GM19099 (cell line): Measurements from ENCODE around the gene PPCS.

ENCODE experiments used
- POLR2A ChIP-seq: IDR thresholded peaks from 3 replicates; pipeline ENCODE4 v1.6.1; 2011; ENCODE audit warnings: low read depth; ENCODE audit not compliant: insufficient read length; ENCODE audit errors: extremely low read depth

PPCS gene

DNA sequence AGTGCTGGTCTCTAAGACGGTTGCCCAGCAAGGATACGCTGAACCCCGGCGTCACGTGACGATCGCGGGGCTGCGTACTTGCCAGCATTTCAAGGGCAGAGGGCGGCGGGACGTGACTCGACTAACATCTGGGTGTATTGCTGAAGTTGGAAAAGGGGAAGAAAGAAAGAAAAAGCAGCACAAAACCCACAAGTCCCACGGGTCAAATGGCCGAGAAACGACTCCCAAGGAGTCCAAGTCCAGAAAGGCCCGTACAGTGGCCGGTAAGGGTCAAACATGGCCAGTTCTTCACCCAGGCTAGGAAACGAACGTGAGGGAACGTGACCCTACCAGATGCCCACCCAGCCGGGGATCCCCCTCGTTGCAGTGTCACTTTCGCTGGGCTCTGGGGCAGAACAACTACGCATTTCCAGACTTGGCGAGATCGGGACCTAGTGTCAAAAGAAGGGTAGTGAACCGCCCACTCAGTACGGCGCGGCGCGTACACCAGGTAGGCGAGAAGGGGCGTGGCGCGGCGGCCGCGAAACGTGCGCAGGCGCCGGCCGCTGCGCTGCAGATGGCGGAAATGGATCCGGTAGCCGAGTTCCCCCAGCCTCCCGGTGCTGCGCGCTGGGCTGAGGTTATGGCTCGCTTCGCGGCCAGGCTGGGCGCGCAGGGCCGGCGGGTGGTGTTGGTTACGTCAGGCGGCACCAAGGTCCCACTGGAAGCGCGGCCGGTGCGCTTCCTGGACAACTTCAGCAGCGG, at the start of gene PPCS, which contains the start of gene ZMYND12:
Gene PPCS, plus strand, starts transcription at position 534 of the 744 bp plus-strand sequence. Its CDS starts 23 bp downstream, at position 557.
Gene ZMYND12, minus strand, starts transcription at position 13 of the 744 bp plus-strand sequence. CDS start 25 bp downstream, outside the sequence.
- peak; percentile 97 for TF ChIP-seq POLR2A

DNA sequence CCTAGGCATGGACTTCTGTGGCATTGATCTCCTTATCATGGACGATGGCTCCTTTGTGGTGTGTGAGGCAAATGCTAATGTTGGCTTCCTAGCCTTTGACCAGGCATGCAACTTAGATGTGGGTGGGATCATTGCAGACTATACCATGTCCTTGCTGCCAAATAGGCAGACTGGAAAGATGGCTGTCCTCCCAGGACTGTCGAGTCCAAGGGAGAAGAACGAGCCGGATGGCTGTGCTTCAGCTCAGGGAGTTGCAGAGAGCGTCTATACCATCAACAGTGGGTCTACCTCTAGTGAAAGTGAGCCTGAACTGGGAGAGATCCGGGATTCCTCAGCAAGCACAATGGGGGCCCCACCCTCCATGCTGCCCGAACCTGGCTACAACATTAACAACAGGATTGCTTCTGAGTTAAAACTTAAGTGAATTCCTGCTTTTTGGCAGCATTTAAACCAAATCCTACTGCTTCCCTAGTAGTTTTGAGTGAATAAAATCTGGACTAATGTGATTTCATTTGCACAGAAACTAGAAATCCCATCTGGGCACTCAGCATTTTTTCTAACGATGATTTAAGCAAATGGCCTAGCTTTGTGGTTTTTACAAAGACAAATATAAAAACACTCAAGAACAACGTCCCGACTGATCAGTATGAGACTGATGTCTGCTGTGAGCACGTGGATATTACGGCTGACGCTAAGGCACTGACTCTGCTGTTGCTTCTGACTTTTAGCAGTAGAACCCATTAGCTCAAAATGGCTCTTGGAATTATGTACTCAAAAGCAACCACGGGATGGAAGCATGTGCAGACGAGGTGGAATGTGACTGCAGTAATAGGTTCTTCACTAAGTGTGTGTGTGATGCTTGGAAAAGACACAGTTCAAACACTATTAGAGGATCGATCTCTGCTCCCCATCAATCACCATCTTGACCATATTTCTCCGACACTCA, 41.5 kb upstream of the PPCS start:
- no peak for TF ChIP-seq POLR2A

DNA sequence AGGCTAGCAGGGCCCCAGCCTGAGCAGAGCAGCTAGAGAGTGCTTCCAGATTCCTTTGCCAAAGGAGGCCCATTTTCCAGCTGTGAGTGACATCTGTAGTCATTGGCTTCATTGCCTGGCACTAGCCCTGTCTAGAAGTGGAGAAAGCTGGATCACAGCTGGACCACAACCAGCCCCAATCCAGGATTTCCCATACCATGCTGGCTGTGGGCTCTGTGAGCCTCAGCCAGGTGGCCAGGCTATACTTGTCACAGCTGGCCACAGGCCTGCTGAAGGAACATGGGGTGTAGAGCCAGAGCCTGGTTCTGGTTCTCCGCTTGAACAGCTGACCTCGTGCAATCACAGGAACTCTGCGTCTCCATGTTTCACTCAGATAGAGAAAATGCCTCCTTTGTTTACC, 39.2 kb upstream of the PPCS start:
- no peak for TF ChIP-seq POLR2A

DNA sequence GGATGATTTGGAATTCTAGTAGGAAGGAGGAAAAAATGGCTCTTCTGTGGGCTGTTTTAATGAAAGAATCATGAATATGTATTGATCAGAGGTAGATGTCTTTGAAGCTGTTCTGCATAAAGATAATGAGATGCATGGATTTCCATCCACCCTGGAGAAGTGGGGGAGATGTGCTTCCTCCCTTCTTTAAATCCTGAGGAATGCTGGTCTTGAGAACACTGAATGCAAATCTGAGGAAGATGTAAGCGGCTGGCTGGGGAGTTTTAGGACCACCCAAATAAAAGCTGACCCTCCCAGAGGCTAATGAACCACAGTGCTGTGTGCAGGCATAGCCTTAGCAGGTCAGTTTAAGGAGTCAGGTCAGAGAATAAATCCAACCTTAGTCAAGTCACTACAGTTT, 37.8 kb upstream of the PPCS start:
- no peak for TF ChIP-seq POLR2A

DNA sequence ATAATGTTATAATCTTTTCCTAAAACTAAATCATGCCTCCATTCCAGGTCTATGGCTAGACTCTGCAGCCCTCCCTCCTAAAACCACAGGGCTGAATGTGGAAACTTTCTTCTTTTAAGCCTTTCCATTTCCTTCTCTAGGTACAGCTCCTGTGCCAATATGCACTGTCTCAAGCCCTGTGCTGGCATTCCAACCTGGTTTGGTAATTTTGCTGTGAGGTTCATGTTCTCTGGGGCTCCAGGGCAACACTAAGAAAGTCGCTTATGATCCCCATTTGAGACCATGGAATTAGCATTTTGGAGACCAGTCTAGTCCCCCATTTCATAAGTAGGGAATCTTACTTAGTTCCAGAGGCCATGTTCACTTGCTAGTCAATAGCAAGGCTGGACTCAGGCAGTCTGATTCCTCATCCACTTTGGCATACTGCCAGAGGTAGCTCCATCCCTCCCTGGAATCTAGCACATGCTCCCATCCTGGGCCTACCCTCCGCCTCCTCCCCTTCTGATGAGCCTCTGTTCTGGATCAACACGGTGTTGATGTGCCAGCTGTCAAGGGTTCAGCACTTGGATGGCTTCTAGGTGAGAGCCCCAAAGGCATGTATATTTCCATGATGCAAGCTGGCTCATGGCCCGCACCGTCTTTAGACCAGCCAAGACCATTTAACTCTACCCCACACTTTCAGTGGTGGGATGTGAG, 37.1 kb upstream of the PPCS start:
- no peak for TF ChIP-seq POLR2A

DNA sequence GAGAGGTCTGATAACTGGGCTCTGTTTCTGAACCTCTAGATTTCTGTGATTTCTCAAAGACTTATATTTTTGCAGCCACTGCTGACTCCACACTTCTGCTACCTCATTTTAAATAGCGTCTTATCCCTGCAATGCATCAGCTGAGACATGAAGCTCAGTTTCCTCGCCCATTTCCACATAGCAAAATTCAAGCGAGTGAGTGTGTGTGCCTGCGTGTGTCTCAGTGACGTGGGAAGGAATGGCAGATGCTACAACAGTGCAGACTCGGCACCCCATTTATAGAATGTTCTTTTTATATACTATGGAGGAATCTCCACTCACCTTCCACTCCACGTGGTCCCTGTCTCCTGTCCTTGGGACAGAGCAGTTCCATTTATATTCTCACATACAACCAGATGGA, 36.2 kb upstream of the PPCS start:
- TF ChIP-seq POLR2A, result no peak

DNA sequence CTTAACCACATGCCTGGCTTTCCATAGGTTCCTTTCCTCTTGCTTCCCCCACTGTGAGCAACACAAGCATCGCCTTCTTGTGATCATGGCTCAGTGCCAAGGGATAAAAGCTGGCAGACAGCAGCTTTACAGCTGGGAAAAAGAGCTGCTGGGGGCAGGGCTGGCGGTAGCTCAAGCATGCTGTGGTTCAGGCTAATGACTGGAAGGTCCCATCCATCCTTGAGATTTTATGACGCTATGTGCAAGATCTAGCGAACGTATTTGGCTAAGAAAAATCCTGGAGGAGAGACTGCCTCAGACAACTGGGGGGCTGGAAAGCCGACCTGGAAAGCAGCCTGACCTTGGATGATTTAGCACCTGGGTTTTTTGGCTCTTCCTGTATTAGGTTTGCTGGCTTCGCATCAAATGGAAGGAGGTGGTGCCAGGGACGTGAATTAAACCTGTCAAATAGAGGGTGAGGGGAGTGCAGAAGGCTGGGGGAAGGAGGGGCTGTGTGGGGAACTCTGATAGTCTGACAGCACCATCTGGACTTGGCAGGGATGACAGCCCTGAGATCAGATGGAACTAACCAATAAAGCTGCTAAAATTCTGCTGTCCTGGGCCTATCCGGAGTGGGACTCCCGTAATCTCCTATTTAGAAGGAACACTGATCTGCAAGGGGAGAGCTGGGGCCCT, 35.3 kb upstream of the PPCS start:
- TF ChIP-seq POLR2A, result no peak

DNA sequence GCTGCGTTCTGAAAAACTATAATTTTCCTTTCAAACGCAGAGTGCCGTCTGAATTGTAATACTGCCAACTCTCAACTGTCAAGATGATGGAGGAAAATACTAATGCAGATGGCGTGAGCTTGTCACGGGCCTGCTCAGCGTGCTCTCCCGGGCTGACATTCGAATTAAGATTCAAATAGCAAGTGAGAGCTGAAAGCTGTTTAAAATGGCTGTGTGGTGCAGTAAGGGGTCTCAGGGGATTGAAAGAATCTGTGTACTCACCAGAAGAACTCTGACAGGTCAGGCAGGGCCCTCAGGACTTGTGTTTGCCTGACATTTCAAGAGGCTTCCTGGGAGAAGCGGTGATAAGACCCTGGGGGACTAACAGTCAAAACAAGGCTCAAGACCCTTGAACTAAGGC, 33.6 kb upstream of the PPCS start:
- TF ChIP-seq POLR2A, result no peak

DNA sequence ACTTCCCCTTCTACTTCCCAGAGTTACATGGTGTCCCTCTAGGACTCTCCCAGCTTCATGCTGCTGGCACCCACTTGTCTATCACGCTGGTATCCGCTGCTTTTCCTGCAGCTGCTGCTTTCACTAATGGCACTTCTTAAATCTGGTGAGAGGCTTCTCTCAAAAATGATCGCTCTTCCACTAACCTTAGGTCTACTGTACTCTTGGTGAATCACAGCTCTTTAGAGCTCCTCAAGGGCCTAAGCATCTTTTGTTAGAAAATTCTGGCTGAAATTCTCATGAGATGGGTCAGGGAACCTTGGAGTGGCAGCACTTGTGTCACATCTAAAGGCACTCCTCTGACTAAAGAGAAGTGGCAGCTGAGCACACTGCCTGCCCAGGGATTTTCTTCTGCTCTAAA, 32.7 kb upstream of the PPCS start:
- TF ChIP-seq POLR2A, result no peak

DNA sequence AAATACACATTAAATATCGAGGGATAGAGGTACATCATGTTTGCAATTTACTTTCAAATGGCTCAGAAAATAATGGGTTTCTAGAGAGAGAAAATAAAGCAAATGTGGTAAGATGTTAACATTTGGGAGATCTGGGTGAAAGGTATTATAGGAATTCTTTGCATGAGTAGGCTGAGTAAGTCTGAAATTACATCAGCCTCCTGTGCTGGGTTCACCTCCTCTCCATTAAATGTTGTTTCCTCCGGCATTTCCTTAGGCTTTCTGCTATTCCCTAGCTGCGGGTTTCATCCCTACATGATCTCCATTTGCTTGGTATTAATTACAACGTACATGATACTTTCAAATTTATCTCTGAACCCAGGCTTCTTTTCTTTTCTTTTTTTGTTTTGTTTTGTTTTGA, 32.1 kb upstream of the PPCS start:
- no peak for TF ChIP-seq POLR2A

DNA sequence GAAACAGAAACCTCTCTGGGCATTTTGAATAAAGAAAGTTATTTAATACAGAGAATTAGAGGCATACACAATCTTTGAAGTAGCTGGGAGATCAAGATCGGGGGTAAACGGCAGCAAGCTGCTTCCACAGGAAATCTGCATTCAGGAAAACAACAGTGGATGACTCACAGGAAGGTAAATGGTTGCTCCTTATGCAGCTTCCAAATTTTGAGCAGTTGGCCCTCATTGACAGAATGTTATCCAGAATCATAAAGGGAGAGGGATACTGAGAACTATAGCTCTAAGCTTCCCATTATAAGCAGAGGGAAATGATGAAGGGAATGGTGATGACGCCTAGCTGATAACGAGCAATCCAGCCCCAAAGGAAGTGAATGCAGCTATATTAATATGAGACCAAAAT, 29.1 kb upstream of the PPCS start:
- no peak for TF ChIP-seq POLR2A

DNA sequence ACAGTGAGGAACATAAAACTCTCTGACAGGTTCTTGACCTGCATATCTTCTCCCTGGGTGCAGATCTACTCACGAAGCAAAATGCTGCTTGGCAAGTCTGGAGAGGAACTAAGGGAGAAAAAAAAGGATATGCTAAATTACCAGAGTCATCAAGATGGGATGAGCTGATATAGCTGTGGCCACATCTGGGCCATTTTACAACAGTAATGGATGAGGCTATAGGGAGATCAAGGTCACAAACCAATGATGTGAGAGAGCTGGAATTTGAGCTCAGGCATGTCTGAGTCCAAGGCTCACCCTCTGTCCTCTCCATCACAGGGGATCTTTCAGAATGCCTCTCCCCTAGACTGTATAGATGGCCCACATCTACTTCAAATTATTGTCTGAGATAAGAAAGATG, 26.7 kb upstream of the PPCS start:
- TF ChIP-seq POLR2A, result no peak

DNA sequence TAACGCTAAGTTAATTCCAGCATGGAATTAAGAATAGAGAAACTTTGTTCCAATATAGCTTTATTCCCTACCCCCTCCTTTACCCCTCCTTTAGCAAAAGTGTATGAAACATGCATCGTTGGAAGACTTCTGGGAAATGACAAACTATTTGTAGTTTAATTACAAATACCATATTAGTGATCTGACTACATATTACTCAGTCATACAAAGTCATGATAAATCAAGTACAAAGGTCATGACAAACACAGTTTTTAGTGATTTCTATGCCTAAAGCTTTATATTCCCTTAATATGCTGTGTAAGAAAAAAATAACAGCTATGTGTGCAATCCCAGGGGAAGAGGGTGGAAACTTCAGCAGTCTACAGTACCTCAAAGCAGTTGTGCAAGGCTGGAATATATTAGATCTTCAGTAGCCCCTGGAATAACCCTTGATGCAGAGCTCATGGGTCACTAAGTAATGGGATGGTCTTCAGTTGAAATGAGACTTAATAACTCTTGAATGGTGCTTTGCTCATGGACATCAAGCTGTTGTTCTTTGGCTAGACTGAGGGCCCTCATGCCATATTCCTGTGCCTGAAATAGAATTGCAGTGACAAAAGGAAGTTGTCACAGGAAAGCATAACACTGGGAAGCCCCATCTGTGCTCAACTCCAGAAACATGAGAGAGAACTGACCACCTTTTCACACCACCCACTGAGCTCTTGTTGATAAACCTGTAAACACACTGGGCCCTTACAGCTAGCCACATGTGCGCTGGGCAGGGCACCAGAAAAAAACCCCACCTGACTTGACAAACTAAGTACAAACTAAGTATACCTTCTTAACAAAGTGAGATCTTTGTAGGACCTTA, 25.8 kb upstream of the PPCS start:
- no peak for TF ChIP-seq POLR2A

DNA sequence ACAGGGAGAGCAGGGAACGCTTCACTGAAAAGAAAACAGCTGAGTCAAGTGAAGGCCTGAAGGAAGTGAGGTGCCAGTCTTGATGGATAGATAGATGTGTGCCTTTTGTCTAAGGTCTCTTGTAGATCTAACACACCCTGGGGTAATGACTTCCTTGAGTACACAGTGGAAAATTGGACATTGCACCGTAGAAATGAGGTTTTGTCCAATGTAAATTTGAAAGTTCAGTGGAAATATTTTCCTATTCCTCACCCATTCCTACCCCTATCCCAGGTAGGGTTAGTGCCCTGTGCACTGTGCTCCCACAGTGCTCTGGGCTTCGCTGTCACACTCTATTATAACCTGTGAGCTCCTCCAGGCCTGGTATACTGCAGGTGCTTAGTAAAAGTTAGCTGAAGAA, 24.8 kb upstream of the PPCS start:
- no peak for TF ChIP-seq POLR2A
